Measurements from ENCODE around the gene PHLPP1. TPM values are rescaled to one million over a fixed set of nuclear protein-coding genes. Genes with fewer than 3 reads are reported as not detected.
A peak's percentile ranks its signal among the peaks of the same experiment; 100 is the strongest.

Gene PHLPP1
- total and polyA plus RNA-seq, 2 experiments from 2014 or later: 15.7 to 73.6 TPM

- no peak overlapping the region; the same call in 2 of the 3 replicates for H3K4me3 Mint-ChIP-seq
- no peak for DNase-seq (ENCODE audit: low spot score)
- H3K4me2 ChIP-seq: 0 out of 2 replicates have a peak overlapping the region, but pooled peaks have one; percentile 19
- peak overlapping the region; percentile 8; the same call in 1 of the 2 replicates for H3K27ac ChIP-seq (ENCODE audit: low read depth)
- peaks cover 12% of the 10 kb centered on the region for H3K36me3 Mint-ChIP-seq (ENCODE audit: low read depth)
- ATAC-seq: no peak
- peaks cover 58% of the 10 kb centered on the region for H3K4me1 ChIP-seq (ENCODE audit: insufficient read depth)
- peaks cover 4% of the 10 kb centered on the region for H3K27me3 Mint-ChIP-seq (ENCODE audit: insufficient read depth, low read depth, poor library complexity)
- no peaks in the 10 kb centered on the region; the same call in 2 of the 3 replicates for H3K9me3 Mint-ChIP-seq
- no peaks in the 10 kb centered on the region for H3K27me3 ChIP-seq (ENCODE audit: insufficient read depth)
- H3K27ac Mint-ChIP-seq: peak overlapping the region; percentile 90
- no peaks in the 10 kb centered on the region for H3F3A ChIP-seq (replicated peaks; ENCODE audit: low read depth)
- H3K79me2 ChIP-seq (replicated peaks; ENCODE audit: insufficient read depth): peaks cover 99% of the 10 kb centered on the region
- H2AFZ ChIP-seq: no peak overlapping the region
- TF ChIP-seq POLR2AphosphoS5 (IDR thresholded peaks at IDR 0.05; ENCODE audit: low read depth) (no peak), EZH2 (IDR thresholded peaks at IDR 0.05; ENCODE audit: low read depth, unreplicated experiment) (no peak), ZNF331 (CRISPR knock-in tag; IDR thresholded peaks at IDR 0.05; ENCODE audit: low read depth) (no peak), CREB1 (CRISPR knock-in tag; IDR thresholded peaks at IDR 0.05; ENCODE audit: low read depth) (no peak)
- no peaks in the 10 kb centered on the region for H3K36me3 ChIP-seq (ENCODE audit: insufficient read depth)
- no peaks in the 10 kb centered on the region for H3K9me2 ChIP-seq (ENCODE audit: insufficient read depth)
- H3K4me3 ChIP-seq: no peak overlapping the region
- H4K20me1 ChIP-seq (replicated peaks; ENCODE audit: insufficient read depth): peaks cover 7% of the 10 kb centered on the region
- H3K4me1 Mint-ChIP-seq: peaks cover 63% of the 10 kb centered on the region
Measured at GRCh38 chr18:62767321-62767720, 52.0 kb downstream of the PHLPP1 start.

- peaks cover 64% of the 10 kb centered on the region for H3K4me1 Mint-ChIP-seq
- Histone ChIP-seq H3K36me3 (ENCODE audit: insufficient read depth) (no peaks in the 10 kb centered on the region), H3K79me2 (replicated peaks; ENCODE audit: insufficient read depth) (peaks cover 99% of the 10 kb centered on the region), H3K4me3 (no peak overlapping the region), H4K20me1 (replicated peaks; ENCODE audit: insufficient read depth) (peaks cover 8% of the 10 kb centered on the region), H3K27ac (ENCODE audit: low read depth) (peak overlapping the region; percentile 52; the same call in 1 of the 2 replicates), H3K4me2 (0 out of 2 replicates have a peak overlapping the region, but pooled peaks have one; percentile 19), H3K27me3 (ENCODE audit: insufficient read depth) (no peaks in the 10 kb centered on the region), H3K4me1 (ENCODE audit: insufficient read depth) (peaks cover 57% of the 10 kb centered on the region), H3F3A (replicated peaks; ENCODE audit: low read depth) (no peaks in the 10 kb centered on the region), H2AFZ (no peak overlapping the region), H3K9me2 (ENCODE audit: insufficient read depth) (no peaks in the 10 kb centered on the region)
- DNase-seq (ENCODE audit: low spot score) (no peak), ATAC-seq (peak; percentile 27; the same call in 1 of the 3 replicates)
- no peak overlapping the region; the same call in 2 of the 3 replicates for H3K4me3 Mint-ChIP-seq
- H3K9me3 Mint-ChIP-seq: no peaks in the 10 kb centered on the region; the same call in 2 of the 3 replicates
- H3K27me3 Mint-ChIP-seq (ENCODE audit: insufficient read depth, low read depth, poor library complexity): peaks cover 4% of the 10 kb centered on the region
- H3K36me3 Mint-ChIP-seq (ENCODE audit: low read depth): peaks cover 12% of the 10 kb centered on the region
- H3K27ac Mint-ChIP-seq: peak overlapping the region; percentile 90
- TF ChIP-seq EZH2phosphoT487 (IDR thresholded peaks at IDR 0.05; ENCODE audit: unreplicated experiment): no peak
- TF ChIP-seq NANOG (IDR thresholded peaks at IDR 0.05; ENCODE audit: borderline replicate concordance): no peak
- TF ChIP-seq STAT1 (IDR thresholded peaks at IDR 0.05; ENCODE audit: unreplicated experiment): no peak
- no peak for TF ChIP-seq POLR2AphosphoS5 (IDR thresholded peaks at IDR 0.05; ENCODE audit: low read depth)
- TF ChIP-seq EZH2 (IDR thresholded peaks at IDR 0.05; ENCODE audit: low read depth, unreplicated experiment): no peak
- TF ChIP-seq JUNB (IDR thresholded peaks at IDR 0.05; ENCODE audit: unreplicated experiment): no peak
- no peak for TF ChIP-seq REST (IDR thresholded peaks at IDR 0.05; ENCODE audit: unreplicated experiment)
- TF ChIP-seq ETS1 (IDR thresholded peaks at IDR 0.05): no peak
Measured at GRCh38 chr18:62767836-62768557, 52.7 kb downstream of the PHLPP1 start.
